Astrocyte (in vitro differentiated cells and primary cell): Measurements from ENCODE around the gene ATF6.

Source experiments
- CTCF ChIP-seq: IDR thresholded peaks from 2 replicates; pipeline ENCODE4 v1.5.1; 2011; ENCODE audit warnings: low read depth, mild to moderate bottlenecking, inconsistent platforms, low read length, moderate library complexity; ENCODE audit not compliant: insufficient read depth
- EZH2 ChIP-seq: IDR thresholded peaks from 2 replicates; pipeline ENCODE4 v1.6.1; 2012; ENCODE audit warnings: mild to moderate bottlenecking, low read length, inconsistent platforms; ENCODE audit not compliant: insufficient read depth

DNA sequence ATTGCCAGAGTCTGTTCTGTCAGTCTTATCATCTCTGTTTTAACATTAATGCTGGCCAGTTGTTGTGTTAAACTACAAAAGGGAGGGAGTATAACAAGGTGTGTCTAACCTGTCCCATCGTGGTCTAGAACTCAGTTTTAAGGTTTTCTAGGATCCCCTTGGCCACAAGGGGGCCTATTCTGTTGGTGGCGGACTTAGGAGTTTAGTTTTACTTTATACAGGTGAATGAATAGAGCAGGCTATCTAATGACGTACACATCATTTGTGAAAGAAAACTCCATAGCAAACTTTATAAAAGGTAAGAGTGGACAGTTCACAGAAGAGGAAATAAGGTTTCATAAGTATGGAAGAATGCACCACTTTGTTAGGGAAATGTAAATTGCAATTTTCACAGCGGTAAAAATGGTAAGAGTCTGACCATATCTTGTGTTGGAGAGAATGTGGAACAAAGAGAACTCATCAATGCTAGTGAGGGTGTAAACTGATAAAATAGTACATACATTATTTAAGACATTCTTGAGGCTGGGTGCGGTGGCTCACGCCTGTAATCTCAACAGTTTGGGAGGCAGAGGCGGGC is 2.5 kb upstream of the ATF6 start:
- TF ChIP-seq EZH2 (no peak), CTCF (peak; percentile 50)
